GM12878 (cell line): ENCODE results near the gene CCNB1IP1. TPM values are rescaled to one million over a fixed set of nuclear protein-coding genes. Genes with fewer than 3 reads are reported as not detected.
"Not testable (repeated sequence)": the region's sequence is repeated elsewhere in the genome, so short reads cannot be mapped to it uniquely, and the experiment has no call there.

ENCODE experiments used
- ATAC-seq: fragments of 200-7000 bp; cut with Tn5 transposase; 3 replicates; pipeline ENCODE4 v1.9.1; 2020; ENCODE audit warnings: mild to moderate bottlenecking, moderate library complexity
- BruUV-seq: library from RNA; stranded (reverse); fragments of 400-500 nt; replicated peaks from 2 replicates; lab custom pipeline; 2021; lab: Mats Ljungman, UMichigan
- CTCF ChIA-PET: fragments of 300-600 bp; sonication (Branson Sonifier 250); formaldehyde crosslinking; extraction: SDS; loops from one replicate; lab custom pipeline; 2021; ENCODE audit warnings: inconsistent platforms; lab: Yijun Ruan, JAX
- POLR2A ChIA-PET: fragments of 350-600 bp; formaldehyde crosslinking; extraction: SDS; loops from one replicate; lab custom pipeline; 2021; ENCODE audit warnings: inconsistent platforms; lab: Charles Lee
- RAD21 ChIA-PET: fragments of 300-600 bp; sonication (Branson Sonifier 250); formaldehyde crosslinking; loops from one replicate; lab custom pipeline; 2023; ENCODE audit warnings: antibody characterized with exemption; ENCODE audit not compliant: unreplicated experiment; lab: Charles Lee
- SMC1A ChIA-PET: fragments of 300-600 bp; sonication (Branson Sonifier 250); formaldehyde crosslinking; loops from one replicate; lab custom pipeline; 2023; ENCODE audit not compliant: unreplicated experiment, uncharacterized antibody; lab: Charles Lee
- DNase-seq: peaks from one replicate; pipeline ENCODE4 v3.0.0-alpha.2; 2011; ENCODE audit warnings: low read depth, low spot score
- FAIRE-seq: peaks from 3 replicates; lab custom pipeline; 2011; peaks lifted over from hg19 to GRCh38; lab: Jason Lieb, UNC
- H2AFZ ChIP-seq: 2 replicates; pipeline ENCODE4 v1.6.0; 2011; ENCODE audit warnings: low read depth, low read length, control low read depth; ENCODE audit not compliant: control insufficient read depth
- H3K27ac ChIP-seq: 2 replicates; pipeline ENCODE4 v1.5.1; 2011; ENCODE audit warnings: control low read depth; ENCODE audit not compliant: control insufficient read depth, insufficient read depth
- H3K27me3 ChIP-seq, 2 experiments: replicated peaks in 1 of 2; 2 replicates each; pipeline versions ENCODE4 v1.6.0 to v1.6.1; 2011; ENCODE audit warnings: low read length in 1 of 2; ENCODE audit not compliant: control insufficient read depth in 2 of 2, insufficient read depth in 2 of 2
- H3K36me3 ChIP-seq, 2 experiments: 2 replicates each; pipeline ENCODE4 v1.5.1; 2011; ENCODE audit warnings: low read length in 1 of 2; ENCODE audit not compliant: control insufficient read depth in 2 of 2, insufficient read depth in 2 of 2
- H3K4me1 ChIP-seq: 2 replicates; pipeline ENCODE4 v1.6.1; 2011; ENCODE audit warnings: mild to moderate bottlenecking, low read length, moderate library complexity, mixed read lengths; ENCODE audit not compliant: control insufficient read depth, insufficient read depth
- H3K4me2 ChIP-seq: 2 replicates; pipeline ENCODE4 v1.6.0; 2011; ENCODE audit warnings: control low read depth; ENCODE audit not compliant: control insufficient read depth, insufficient read depth
- H3K4me3 ChIP-seq: fragments of 200-600 bp; sonication (generic); 2 replicates; pipeline ENCODE4 v1.5.1; 2016
- H3K79me2 ChIP-seq: 2 replicates; pipeline ENCODE4 v1.6.0; 2011; ENCODE audit warnings: low read length; ENCODE audit not compliant: control insufficient read depth, insufficient read depth
- H3K9ac ChIP-seq: 2 replicates; pipeline ENCODE4 v1.8.0; 2011; ENCODE audit warnings: low read length, control low read depth, mixed read lengths; ENCODE audit not compliant: control insufficient read depth, insufficient read depth
- H3K9me3 ChIP-seq: replicated peaks from 3 replicates; pipeline ENCODE4 v1.5.1; 2011; ENCODE audit warnings: mild to moderate bottlenecking, low read length; ENCODE audit not compliant: control insufficient read depth, insufficient read depth
- H4K20me1 ChIP-seq: 2 replicates; pipeline ENCODE4 v1.6.0; 2011; ENCODE audit not compliant: control insufficient read depth, insufficient read depth
- DPF2 ChIP-seq: fragments of 450-650 bp; IDR thresholded peaks from 2 replicates; pipeline ENCODE4 v1.6.1; 2017; ENCODE audit warnings: mild to moderate bottlenecking
- ESRRA ChIP-seq: IDR thresholded peaks from 2 replicates; pipeline ENCODE4 v1.6.1; 2012; ENCODE audit warnings: mild to moderate bottlenecking, low read length, improper control_type of control experiment
- RELA ChIP-seq: fragments of 450-650 bp; IDR thresholded peaks from 2 replicates; pipeline ENCODE4 v1.8.0; 2014; ENCODE audit warnings: borderline replicate concordance; ENCODE audit not compliant: partially characterized antibody
- USF2 ChIP-seq: IDR thresholded peaks from 2 replicates; pipeline ENCODE4 v1.6.1; 2011; ENCODE audit warnings: low read depth, low read length, improper control_type of control experiment, borderline replicate concordance
- WGBS: methylation state at CpG from one replicate; pipeline ENCODE4 v1.1.6; 2016; ENCODE audit warnings: low lambda C conversion rate; ENCODE audit not compliant: insufficient replicate concordance, insufficient coverage; ENCODE audit errors: missing lambda C conversion rate; 5-methylcytosine and 5-hydroxymethylcytosine counted together
- in situ Hi-C: fragments of 300-500 bp; cut with MboI; formaldehyde crosslinking; loops from 9 replicates; pipeline ENCODE4 v1.14.3; 2018; ENCODE audit warnings: mixed read lengths
- intact Hi-C: fragments of 100-400 bp; cut with micrococcal nuclease; formaldehyde crosslinking; loops from one replicate; pipeline ENCODE4 v1.14.2; 2022; ENCODE audit not compliant: unreplicated experiment
- polyA plus RNA-seq, 11 experiments: library from polyadenylated mRNA; depleted of rRNA in 4 of 11; unstranded in 6 of 11; stranded (reverse) in 5 of 11; fragments of >200 nt; fragmentation: Nextera tagmentation in 4 of 11; fragmentation: Illumina TruSeq in 1 of 11; extraction: Ambion mirVana in 4 of 11; extraction: Trizol in 1 of 11; gene quantifications; 1 replicate in 1 of 11; 2 replicates in 10 of 11; pipeline versions ENCODE4 v1.2.1 to v1.2.3, GENCODE V29; 2011 to 2016; ENCODE audit warnings: inconsistent platforms in 2 of 11, missing spikeins in 2 of 11, low read depth in 1 of 11
- total RNA-seq, 4 experiments: library from RNA; depleted of rRNA in 3 of 4; stranded (reverse); fragments of >200 nt in 3 of 4; fragmentation: Illumina TruSeq in 1 of 4; extraction: Trizol in 1 of 4; gene quantifications; 2 replicates each; pipeline versions ENCODE4 v1.2.1 to v1.2.3, GENCODE V29; 2013 to 2021
- TF ChIP-seq, protein P1 (sequence below): fragments of 450-650 bp; conservative IDR thresholded peaks from 2 replicates; pipeline ENCODE4 v1.6.1; 2017; ENCODE audit warnings: mild to moderate bottlenecking, moderate library complexity
- TF ChIP-seq, protein P2 (sequence below): fragments of 450-650 bp; IDR thresholded peaks from 2 replicates; pipeline ENCODE4 v1.6.1; 2017; ENCODE audit warnings: low read depth, mild to moderate bottlenecking, moderate library complexity

Gene CCNB1IP1
- total and polyA plus RNA-seq, 10 of the 15 experiments (the other 5 are each of a cell fraction or from before 2014, with no cell fraction given) = 20.4 to 165 (median 86.5) TPM

DNA sequence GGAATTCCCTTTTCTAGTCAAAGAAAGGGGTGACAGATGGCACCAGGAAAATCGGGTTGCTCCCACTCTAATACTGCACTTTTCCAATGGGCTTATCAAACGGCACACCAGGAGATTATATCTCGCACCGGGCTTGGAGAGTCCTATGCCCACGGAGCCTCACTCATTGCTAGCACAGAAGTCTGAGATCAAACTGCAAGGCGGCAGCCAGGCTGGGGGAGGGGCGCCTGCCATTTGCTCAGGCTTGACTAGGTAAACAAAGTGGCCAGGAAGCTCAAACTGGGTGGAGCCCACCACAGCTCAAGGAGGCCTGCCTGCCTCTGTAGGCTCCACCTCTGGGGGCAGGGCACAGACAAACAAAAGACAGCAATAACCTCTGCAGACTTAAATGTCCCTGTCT is 52.8 kb downstream of the CCNB1IP1 start:
- SMC1A ChIA-PET, DNase-seq, H3K9ac ChIP-seq, H3K36me3 ChIP-seq, H3K4me1 ChIP-seq, POLR2A ChIA-PET, H2AFZ ChIP-seq, H3K4me3 ChIP-seq, ATAC-seq, BruUV-seq, in situ Hi-C loops, H3K27ac ChIP-seq, H3K9me3 ChIP-seq, H3K27me3 ChIP-seq, H3K4me2 ChIP-seq, H4K20me1 ChIP-seq, CTCF ChIA-PET, FAIRE-seq, H3K79me2 ChIP-seq, intact Hi-C loops: not testable (repeated sequence)
- 46% methylated on average over 7 of the region's 7 CpGs for WGBS
- RAD21 ChIA-PET = interaction anchor here (0.6 kb wide), 1 partner anchor 21 kb away, joined by 3 read pairs; no protein-coding TSS in a partner anchor

- no peaks in the 10 kb centered on the region; the same call in 2 of the 3 replicates for H3K9me3 ChIP-seq
- ChIA-PET POLR2A (no interaction called here), RAD21 (no interaction called here)
- H3K36me3 ChIP-seq = no peaks in the 10 kb centered on the region
- H3K4me3 ChIP-seq = no peak overlapping the region
- in situ Hi-C loops = no loop called here
- FAIRE-seq = no peak
- no peak for TF ChIP-seq RELA
- TF ChIP-seq, protein P1, sequence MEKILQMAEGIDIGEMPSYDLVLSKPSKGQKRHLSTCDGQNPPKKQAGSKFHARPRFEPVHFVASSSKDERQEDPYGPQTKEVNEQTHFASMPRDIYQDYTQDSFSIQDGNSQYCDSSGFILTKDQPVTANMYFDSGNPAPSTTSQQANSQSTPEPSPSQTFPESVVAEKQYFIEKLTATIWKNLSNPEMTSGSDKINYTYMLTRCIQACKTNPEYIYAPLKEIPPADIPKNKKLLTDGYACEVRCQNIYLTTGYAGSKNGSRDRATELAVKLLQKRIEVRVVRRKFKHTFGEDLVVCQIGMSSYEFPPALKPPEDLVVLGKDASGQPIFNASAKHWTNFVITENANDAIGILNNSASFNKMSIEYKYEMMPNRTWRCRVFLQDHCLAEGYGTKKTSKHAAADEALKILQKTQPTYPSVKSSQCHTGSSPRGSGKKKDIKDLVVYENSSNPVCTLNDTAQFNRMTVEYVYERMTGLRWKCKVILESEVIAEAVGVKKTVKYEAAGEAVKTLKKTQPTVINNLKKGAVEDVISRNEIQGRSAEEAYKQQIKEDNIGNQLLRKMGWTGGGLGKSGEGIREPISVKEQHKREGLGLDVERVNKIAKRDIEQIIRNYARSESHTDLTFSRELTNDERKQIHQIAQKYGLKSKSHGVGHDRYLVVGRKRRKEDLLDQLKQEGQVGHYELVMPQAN = no peak
- TF ChIP-seq USF2 = no peak
- TF ChIP-seq, protein P2, sequence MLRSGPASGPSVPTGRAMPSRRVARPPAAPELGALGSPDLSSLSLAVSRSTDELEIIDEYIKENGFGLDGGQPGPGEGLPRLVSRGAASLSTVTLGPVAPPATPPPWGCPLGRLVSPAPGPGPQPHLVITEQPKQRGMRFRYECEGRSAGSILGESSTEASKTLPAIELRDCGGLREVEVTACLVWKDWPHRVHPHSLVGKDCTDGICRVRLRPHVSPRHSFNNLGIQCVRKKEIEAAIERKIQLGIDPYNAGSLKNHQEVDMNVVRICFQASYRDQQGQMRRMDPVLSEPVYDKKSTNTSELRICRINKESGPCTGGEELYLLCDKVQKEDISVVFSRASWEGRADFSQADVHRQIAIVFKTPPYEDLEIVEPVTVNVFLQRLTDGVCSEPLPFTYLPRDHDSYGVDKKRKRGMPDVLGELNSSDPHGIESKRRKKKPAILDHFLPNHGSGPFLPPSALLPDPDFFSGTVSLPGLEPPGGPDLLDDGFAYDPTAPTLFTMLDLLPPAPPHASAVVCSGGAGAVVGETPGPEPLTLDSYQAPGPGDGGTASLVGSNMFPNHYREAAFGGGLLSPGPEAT = no peak
- TF ChIP-seq ESRRA = no peak
- TF ChIP-seq DPF2 = no peak
- TF ChIP-seq, all 136 proteins: peak for 0
- ATAC-seq (no peak), DNase-seq (no peak)
- no peaks in the 10 kb centered on the region for H3K27me3 ChIP-seq
- BruUV-seq = no TSS peak
- no peaks in the 10 kb centered on the region for H4K20me1 ChIP-seq
- H2AFZ ChIP-seq = no peak overlapping the region
- WGBS = 0% methylated on average over 1 of the region's 1 CpG
- H3K9ac ChIP-seq = no peak overlapping the region
- ChIA-PET CTCF (no interaction called here), SMC1A (no interaction called here)
- H3K79me2 ChIP-seq = no peaks in the 10 kb centered on the region
- H3K4me1 ChIP-seq = no peaks in the 10 kb centered on the region
- intact Hi-C loops = no loop called here
- H3K27ac ChIP-seq = no peak overlapping the region
- no peak overlapping the region for H3K4me2 ChIP-seq
These were observed 54.7 kb downstream of the CCNB1IP1 start for GRCh38 chr14:20278414-20278813.
